ENCODE results near the gene ECI1.

The ECI1 gene, protein sequence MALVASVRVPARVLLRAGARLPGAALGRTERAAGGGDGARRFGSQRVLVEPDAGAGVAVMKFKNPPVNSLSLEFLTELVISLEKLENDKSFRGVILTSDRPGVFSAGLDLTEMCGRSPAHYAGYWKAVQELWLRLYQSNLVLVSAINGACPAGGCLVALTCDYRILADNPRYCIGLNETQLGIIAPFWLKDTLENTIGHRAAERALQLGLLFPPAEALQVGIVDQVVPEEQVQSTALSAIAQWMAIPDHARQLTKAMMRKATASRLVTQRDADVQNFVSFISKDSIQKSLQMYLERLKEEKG
- long read RNA-seq, donor 1, transcript ECI1-206 (6 exons, 961 nt), result minor isoform, 27 of 120 reads
- long read RNA-seq, donor 1, transcript ECI1-201 (7 exons, 1,541 nt), result major isoform, 57 of 120 reads
- long read RNA-seq, donor 1, partial matches to known transcripts, result 35 of 120 reads
- long read RNA-seq, donor 1, other reads (novel, unspliced or antisense), result 0 of 120 reads
- long read RNA-seq, donor 2, transcript ECI1-206 (6 exons, 961 nt), result minor isoform, 13 of 77 reads
- long read RNA-seq, donor 2, transcript ECI1-201 (7 exons, 1,541 nt), result major isoform, 48 of 77 reads
- long read RNA-seq, donor 2, partial matches to known transcripts, result 10 of 77 reads
- long read RNA-seq, donor 2, other reads (novel, unspliced or antisense), result 0 of 77 reads
- long read RNA-seq, donor 3, transcript ECI1-201 (7 exons, 1,541 nt), result major isoform, 30 of 46 reads
- long read RNA-seq, donor 3, transcript ECI1-206 (6 exons, 961 nt), result minor isoform, 9 of 46 reads
- long read RNA-seq, donor 3, partial matches to known transcripts, result 7 of 46 reads
- long read RNA-seq, donor 3, other reads (novel, unspliced or antisense), result 0 of 46 reads
- long read RNA-seq, donor 4, transcript ECI1-206 (6 exons, 961 nt), result minor isoform, 14 of 70 reads
- long read RNA-seq, donor 4, transcript ECI1-201 (7 exons, 1,541 nt), result major isoform, 35 of 70 reads
- long read RNA-seq, donor 4, partial matches to known transcripts, result 20 of 70 reads
- long read RNA-seq, donor 4, other reads (novel, unspliced or antisense), result 0 of 70 reads
- long read RNA-seq, donor 5, transcript ECI1-201 (7 exons, 1,541 nt), result major isoform, 62 of 115 reads
- long read RNA-seq, donor 5, transcript ECI1-206 (6 exons, 961 nt), result minor isoform, 32 of 115 reads
- long read RNA-seq, donor 5, partial matches to known transcripts, result 20 of 115 reads
- long read RNA-seq, donor 5, other reads (novel, unspliced or antisense), result 0 of 115 reads
- long read RNA-seq, donor 6, transcript ECI1-206 (6 exons, 961 nt), result minor isoform, 18 of 90 reads
- long read RNA-seq, donor 6, transcript ECI1-201 (7 exons, 1,541 nt), result major isoform, 48 of 90 reads
- long read RNA-seq, donor 6, partial matches to known transcripts, result 21 of 90 reads
- long read RNA-seq, donor 6, other reads (novel, unspliced or antisense), result 0 of 90 reads
- long read RNA-seq, donor 7, result 0 reads
- long read RNA-seq, donor 8, transcript ECI1-206 (6 exons, 961 nt), result minor isoform, 16 of 98 reads
- long read RNA-seq, donor 8, transcript ECI1-201 (7 exons, 1,541 nt), result major isoform, 50 of 98 reads
- long read RNA-seq, donor 8, partial matches to known transcripts, result 25 of 98 reads
- long read RNA-seq, donor 8, other reads (novel, unspliced or antisense), result 0 of 98 reads

DNA sequence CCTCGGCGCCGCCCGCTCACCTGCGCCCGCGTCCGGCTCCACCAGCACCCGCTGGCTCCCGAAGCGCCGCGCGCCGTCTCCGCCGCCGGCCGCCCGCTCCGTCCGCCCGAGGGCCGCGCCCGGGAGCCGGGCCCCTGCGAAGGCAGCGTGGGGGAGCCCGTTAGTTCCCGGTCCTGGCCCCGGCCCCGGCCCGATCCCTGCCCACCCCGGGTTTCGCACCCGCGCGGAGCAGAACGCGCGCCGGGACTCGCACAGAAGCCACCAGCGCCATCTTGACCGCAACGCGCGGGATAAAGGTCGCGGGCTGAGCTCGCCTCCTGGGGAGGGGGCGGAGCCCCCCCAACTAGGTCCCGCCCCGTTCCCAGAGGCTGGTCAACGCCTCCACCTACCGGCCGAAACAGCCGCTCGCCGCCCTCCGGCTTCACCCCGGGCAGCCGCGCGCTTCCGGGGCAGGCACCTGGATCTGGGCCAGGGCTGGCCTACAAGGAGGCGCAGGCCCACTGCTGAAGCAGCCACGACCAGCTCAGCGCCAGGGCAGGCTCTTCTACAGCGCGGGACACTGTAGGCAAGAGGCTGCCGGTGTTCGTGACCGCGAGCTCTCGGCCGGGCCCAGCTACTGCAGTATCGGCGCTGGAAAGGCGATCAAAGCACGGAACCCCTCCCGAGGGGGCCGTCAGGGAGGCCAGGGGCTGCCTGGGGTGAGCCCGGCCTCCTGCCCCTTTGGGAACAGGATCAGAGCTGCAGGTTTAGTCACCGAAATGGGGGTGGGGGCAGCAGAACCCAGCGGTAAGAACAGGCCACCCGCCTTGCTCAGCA lies at the start of gene ECI1:
Gene ECI1 (minus strand): TSS at position 292 of the 816 bp plus-strand sequence. CDS start 21 bp downstream, at position 271.
- peak; percentile 91 for DNase-seq

DNA sequence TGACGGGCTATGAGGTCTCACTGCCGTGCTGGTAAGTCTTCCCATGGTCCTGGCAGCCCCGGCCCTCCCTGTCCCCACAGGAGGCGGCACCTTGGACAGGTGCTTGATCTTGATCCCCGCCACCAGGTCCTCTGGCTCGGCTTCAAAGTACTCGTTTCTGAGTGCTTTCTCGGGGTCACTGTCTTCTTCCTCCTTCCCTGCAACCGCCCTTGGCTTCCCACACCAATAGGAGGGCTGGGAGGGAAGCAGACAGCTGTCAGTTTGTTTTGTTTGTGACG lies 48.5 kb upstream of the ECI1 start:
- DNase-seq, result no peak

DNA sequence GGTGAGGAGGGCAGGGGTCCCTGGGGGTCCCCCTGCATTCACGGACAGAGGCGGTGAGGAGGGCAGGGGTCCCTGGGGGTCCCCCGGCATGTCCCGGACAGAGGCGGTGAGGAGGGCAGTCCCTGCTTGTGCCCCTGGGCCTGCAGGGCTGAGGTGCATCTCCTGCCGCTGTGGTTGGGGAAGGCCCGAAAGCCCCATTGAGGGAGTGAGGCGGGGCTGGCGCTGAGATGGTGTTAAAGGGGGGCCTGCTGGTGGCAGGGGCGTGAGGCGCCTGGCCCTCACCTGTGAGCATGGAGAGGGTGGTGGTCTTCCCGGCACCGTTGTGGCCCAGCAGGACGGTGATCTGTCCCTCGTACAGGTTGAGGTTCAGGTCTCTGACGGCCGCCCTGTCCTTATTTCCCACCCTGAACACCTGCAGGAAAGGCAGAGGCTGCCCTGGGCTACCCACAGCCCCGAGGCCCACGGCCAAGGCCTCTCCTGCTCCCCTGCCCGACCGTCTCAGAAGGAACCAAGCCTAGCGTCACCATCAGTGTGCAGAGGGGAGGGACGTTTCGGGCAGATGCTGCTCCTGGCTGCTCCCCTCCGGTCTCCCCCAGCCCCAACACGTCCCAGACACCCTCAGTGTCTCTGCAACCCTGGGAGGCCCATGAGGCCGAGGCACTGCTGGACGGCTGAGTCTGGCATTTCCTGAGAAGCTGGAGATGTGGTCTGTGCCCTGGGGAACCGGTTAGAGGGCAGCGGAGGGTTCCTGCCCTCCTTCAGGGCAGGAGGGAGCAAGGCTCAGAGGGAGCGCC lies 47.9 kb upstream of the ECI1 start:
- DNase-seq, result no peak

DNA sequence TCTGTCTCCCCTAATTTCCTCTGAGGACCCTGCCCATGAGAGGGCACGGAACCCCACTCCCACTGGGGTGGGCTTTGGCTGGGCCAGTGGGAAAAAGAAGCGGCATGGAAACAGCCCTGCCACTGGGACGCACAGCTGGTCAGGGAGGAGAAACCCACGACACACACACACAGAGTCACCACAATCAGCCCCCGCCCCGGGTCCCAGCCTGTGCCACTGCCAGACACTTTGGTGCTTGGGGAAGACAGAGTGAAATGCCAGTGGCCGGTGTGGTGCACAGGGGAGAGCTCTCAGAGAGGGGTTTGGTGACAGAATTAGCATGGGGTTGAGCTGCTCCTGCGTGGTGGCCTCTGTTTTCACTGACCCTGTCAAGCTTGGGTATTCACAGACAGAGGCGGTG lies 47.2 kb upstream of the ECI1 start:
- no peak for DNase-seq

DNA sequence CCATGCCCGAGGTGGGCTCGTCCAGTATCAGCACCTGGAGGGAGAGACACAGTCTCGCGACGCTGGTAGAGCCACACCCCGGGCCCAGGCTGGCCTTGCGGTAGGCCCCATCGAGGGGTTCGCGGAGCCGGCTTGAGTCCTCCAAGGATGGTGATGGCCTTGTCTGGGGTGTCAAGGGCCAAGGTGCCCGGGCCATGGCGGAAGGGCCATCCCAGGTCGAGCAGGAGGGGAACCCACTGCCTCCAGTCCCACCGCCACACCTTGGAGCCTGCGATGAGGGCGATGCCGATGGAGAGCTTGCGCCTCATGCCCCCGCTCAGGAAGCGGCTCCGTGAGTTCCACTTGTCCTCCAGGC lies 46.1 kb upstream of the ECI1 start:
- DNase-seq, result no peak

DNA sequence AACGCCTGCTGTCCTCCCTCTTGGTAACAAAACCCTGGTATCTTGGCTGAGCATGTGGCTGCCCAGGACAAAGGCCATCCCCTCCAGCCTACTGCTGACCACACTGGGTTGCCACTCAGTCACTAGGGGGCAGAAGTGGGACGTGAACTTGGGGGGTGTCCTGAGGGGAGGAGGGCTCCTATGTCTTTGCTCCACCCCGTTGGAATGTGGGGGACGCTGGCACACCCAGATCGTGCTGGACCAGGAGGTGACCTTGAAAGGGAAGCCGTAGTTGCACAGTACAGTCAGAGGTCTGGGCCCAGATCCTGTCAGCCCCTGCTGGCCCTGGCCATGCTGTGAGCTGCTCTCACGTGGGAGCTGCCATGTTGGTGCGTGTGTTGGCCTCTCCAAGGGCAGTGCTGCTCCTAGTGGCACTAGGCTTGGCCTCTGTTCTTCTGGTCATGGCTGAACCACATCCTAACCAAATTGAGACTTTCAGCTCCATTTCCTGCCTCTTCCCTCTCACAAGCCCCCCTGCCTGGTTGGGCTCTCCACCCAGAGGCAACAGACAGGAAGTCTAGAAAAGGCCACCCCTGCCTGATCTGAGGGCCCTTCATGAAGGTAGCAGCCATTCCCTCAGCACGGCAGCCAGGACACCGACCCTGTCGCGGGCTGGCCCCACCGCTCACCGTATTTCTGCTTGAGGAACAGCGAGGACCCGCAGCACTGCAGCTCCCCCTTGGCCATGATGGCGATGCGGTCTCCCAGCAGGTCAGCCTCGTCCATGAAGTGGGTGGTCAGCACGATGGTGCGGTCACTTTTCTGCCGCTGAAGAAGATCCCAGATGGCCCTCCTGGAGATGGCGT lies 45.5 kb upstream of the ECI1 start:
- DNase-seq, result no peak

DNA sequence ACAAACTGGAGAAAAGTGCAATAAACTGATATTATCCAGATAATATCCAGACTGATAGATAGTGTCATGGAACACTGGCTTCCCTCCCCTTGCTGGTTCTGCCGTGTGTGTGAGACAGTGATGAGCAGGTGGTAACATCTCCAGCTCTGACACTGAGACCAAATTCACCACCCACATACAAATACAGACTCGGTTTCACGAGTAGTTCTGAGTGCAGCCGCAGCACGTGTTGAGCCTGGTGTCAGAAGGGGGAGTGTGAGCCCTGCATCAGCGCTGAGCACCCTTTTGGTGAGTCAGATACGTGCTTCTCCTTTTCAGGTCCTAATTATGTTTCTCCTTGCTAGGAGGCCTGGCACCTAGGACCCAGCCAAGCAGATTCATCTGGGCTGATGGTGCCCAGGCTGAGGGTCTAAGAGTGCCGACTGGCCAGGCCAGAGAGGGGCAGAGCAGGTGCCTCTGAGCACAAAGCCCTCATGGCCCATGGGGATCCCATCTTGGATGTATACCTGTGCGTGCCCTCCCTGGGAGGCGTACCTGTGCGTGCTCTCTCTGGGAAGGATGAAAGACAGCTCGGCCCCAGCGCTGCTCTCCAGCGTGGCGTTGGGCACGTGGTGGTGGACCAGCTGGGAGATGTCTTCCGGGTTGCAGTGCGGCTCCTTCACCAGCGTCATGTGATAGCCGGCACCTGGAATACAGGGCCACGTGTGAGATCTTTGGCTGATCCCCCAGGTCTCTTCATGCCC lies 43.8 kb upstream of the ECI1 start:
- no peak for DNase-seq

DNA sequence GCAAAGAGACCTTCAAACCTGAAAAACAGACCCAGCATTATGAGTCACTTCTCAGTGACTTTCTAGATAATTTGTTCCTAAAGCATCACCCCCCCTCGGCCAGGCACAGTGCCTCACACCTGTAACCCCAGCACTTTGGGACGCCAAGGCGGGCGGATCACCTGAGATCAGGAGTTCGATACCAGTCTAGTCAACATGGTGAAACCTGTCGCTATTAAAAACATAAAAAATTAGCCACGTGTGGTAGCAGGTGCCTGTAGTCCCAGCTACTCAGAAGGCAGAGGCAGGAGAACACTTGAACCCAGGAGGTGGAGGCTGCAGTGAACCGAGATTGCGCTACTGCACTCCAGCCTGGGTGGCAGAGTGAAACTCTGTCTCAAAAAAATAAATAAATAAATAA lies 40.8 kb upstream of the ECI1 start:
- DNase-seq, result no peak

DNA sequence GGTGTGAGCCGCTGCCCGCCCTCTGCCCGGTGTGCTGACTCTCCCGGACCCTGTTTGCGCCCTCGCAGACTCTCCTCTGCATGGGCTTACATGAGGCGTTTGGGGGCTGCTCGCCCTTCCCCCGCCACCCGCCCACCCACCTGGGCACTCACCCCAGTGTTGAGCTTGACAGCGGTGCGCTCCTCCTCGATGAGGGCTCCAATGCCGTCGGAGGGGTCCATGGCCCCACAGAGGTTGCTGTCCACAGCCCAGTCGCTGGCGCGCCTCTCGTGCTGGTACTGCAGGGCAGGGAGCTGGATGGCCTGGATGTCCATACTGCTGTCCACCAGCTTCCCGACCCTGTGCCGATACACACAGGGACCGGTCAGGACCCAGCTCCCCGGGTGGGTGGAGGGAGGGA lies 37.9 kb upstream of the ECI1 start:
- DNase-seq, result no peak

DNA sequence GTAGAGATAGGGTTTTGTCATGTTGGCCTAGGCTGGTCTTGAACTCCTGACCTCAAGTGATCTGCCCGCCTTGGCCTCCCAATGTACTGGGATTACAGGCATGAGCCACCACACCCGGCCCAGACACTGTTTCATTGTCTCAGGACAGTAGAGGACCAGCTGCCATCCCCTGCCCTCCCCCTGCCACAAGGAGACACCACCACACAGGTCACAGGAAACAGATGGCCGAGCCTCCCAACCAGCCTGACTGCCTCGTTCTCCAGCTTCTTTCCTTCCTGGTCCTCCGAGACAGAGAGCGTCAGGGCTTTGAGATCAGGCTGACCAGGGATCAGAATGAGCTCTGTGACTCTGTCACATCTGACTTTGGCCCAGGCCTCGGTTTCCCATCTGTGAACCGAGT lies 37.3 kb upstream of the ECI1 start:
- no peak for DNase-seq

DNA sequence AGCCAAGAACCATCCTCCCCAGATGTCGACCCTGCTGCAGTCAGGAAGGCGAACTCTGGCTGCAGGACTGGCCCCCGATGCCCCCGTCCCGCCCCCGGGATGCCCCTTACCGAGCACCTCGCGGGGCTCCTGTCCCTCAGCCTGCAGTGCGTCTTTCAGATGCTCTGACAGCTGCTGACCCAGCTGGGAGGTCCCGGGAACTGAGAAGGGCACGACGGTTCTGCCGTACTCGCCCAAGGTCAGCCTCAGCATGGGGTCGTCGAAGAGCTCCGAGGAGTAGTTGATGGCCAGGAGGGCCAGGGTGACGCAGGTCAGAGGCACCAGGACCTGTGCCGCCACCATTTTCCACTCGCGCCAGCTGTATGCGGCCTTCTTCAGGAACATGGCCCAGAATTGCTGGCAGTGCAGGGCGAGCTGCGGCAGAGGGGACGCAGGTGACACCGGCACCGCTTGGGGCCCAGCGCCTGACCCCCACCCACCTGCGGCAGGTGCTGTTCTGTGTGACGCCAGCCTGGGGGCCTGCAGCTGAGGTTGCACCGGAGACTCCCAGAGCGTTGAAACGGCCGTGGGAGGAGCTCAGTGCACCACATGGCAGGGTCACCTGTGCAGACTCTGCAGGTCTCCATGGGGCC lies 36.6 kb upstream of the ECI1 start:
- no peak for DNase-seq

DNA sequence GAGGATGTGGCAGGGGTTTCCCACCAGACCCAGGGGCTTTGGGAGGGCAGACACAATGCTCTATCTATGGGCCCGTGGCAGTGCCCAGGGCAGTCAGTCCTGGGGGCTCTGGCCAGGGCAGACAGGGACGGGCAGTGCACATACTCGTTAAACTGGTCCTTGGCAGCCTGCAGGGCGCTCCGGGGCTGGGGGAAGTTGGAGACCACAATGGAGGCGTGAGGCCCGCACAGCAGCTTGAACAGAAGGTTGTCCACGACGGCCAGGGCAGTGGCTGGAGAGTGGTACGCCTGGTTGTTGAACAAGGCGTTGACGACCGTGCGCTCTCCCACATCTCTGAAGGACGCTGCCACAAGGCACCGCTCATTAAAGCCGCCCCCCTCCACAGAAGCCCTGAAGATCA lies 35.2 kb upstream of the ECI1 start:
- no peak for DNase-seq

DNA sequence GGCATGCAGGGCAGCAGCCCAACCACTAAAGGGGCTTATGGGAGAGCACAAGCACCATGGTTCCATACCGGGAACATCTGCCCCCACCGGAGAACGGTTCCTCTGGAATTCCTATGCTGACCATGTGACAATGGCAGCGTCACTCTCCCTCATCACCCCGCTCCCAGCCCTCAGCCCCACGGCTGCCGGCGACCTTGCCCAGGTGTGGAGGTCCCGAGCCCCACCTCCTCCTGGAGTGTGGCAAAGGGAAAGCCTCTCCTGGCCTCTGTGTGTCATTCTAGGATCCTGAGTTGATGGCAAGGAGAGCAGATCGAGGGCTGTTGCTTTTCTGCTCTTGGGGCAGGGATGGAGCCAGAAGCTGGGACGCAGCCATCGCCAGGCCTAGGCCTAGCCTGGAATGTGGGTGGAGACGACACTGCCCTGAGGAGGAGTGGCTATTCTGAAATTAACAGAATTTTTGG lies 34.4 kb upstream of the ECI1 start:
- no peak for DNase-seq

DNA sequence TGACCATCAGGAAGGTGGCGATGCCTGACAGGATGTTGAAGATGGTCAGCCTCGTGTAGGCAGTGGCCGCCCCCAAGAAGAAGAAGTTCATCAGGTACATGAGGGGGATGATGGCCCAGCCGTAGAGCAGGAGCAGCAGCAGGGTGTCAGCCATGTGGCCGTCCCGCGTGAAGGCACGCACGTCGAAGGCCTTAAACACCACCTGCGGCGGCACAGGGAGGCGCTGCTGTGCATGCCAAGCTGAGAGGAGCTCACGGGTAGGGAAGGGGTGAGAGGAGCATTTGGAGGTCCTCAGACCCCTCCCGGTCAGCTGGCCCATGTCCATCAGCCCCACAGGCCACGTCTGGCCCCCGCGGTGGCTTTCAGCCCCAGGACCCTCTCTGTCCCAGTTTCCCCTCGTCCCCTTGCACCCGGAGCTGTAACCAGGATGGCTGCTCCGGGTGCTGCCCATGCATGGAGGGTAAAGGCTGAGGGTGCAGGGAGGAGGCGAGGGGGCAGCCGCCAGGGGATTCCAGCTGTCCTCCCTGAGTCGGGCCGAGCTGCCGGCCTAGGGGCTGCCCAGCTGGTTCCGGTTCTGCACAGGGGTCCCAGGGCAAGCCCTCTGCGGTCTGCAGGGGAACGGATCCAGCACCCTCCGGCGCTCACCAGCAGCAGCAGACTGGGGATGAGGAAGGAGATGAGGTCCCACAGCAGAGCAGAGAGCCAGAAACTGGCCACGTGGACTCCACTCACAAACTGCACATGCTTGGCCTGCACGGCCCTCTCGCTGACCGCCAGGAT lies 33.6 kb upstream of the ECI1 start:
- no peak for DNase-seq

DNA sequence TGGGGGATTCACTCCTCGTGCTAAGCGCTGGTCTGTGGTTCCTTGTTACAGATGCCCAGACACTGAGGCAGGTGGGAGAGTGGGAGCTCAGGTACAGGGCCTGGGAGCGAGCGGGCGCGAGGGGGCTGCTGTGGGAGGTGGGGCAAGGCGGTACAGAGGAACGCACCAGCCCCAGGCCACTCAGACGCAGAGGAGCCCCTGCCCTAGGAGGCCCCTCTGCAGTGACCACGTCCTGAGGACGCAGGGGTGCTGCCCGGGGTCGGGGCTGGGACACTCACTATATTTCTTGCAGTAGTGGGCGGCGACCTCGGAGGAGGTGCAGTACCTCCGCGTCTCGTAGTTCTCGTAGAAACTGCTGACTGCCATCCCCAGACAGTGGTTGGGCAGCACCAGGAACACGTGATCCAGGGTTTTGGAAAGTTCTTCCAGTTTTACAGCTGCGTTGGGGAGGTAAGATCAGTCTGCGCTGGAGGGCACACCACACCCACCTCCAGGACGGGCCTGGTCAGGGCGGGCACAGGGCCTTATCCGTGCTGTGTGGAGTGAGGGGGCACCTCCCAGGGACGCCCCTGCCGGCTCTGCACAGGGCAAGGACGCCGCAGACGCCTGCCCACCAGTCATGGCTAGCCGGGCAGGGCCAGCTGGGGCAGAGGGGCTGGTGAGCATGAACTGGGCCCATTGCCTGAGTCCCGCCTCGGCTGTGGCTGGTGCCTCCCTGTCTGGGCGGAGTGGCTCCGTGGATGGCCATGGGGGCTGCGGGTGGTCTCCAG lies 32.8 kb upstream of the ECI1 start:
- DNase-seq, result no peak

DNA sequence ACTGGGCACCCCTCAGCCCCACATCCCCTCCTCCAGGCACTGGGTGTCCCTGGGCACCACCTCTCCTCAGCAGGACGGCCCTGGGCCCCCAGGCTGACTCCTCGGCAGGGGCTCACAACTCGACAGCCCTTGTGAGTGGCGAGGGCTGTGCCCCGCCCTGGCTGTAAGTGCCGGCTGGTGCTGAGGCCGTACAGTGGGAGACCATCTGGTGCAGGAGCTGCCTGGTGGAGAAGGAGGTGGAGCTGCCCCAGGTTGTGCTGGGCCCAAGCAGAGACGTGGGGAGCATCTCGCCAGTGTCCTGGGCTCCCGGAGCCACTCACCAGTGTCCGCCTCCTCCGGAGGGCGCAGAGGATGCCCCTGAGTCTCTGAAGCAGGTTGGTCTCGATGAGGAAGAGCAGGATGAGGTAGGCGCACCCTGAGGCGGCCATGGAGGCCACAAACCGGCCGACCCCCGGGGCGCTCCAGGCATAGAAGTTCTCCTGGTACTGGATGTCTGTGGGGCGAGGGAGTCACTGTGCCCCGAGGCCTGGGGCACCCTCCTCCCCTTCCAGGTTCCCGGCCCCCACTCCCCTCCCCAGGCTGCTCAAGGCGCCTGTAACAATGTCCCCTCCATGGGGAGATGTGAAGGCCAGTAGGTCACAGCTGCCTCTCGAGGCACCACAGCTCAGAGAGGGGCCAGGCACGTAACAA lies 31.6 kb upstream of the ECI1 start:
- no peak for DNase-seq

All from right kidney (tissue), 9 donors.